ENCODE data around the gene OR9Q1.

DNA sequence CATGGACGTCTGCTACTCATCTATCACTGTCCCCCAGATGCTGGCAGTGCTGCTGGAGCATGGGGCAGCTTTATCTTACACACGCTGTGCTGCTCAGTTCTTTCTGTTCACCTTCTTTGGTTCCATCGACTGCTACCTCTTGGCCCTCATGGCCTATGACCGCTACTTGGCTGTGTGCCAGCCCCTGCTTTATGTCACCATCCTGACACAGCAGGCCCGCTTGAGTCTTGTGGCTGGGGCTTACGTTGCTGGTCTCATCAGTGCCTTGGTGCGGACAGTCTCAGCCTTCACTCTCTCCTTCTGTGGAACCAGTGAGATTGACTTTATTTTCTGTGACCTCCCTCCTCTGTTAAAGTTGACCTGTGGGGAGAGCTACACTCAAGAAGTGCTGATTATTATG lies 156.0 kb downstream of the OR9Q1 start:
- TF ChIP-seq, protein P1, sequence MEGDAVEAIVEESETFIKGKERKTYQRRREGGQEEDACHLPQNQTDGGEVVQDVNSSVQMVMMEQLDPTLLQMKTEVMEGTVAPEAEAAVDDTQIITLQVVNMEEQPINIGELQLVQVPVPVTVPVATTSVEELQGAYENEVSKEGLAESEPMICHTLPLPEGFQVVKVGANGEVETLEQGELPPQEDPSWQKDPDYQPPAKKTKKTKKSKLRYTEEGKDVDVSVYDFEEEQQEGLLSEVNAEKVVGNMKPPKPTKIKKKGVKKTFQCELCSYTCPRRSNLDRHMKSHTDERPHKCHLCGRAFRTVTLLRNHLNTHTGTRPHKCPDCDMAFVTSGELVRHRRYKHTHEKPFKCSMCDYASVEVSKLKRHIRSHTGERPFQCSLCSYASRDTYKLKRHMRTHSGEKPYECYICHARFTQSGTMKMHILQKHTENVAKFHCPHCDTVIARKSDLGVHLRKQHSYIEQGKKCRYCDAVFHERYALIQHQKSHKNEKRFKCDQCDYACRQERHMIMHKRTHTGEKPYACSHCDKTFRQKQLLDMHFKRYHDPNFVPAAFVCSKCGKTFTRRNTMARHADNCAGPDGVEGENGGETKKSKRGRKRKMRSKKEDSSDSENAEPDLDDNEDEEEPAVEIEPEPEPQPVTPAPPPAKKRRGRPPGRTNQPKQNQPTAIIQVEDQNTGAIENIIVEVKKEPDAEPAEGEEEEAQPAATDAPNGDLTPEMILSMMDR (conservative IDR thresholded peaks at IDR 0.05 in 1 of 2, IDR thresholded peaks at IDR 0.05 in 1 of 2; ENCODE audit: low read depth in 1 of 2, low read length in 2 of 2): no peak
- no peak for TF ChIP-seq EZH2 (IDR thresholded peaks at IDR 0.05; ENCODE audit: low read length, missing control alignments)

Data from fibroblast of lung (primary cell).